ENCODE data around the gene CASQ1. TPM values are rescaled to one million over a fixed set of nuclear protein-coding genes. Genes with fewer than 3 reads are reported as not detected.

Gene CASQ1
- total RNA-seq, 1 experiment from 2014 or later = not detected

DNA sequence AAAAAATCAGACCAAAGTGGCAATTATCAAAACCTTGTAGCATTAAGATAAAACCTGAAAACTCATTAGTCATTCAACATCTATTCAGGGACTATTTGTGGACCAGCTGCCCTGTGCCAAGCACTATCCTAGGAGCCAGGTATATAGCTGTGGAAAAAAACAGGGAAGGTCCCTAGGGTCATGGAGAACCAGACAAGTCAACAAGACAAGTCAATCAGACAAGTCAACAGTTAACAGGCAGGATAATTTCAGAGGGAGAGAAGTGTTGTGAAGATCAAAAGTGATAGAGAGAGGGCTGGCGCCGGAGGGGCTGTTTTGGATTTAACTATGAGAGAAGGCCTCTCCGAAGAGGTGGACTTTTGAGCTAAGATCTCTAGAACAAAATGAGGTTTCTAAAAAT lies 42.3 kb upstream of the CASQ1 start:
- POLR2A ChIA-PET = interaction anchor here (0.8 kb wide), 1 partner anchor 106 kb away, joined by 3 read pairs; no protein-coding TSS in a partner anchor
- Mint-ChIP-seq H3K27ac (ENCODE audit: low read depth, unreplicated experiment) (no peak overlapping the region), H3K27me3 (ENCODE audit: insufficient read depth, unreplicated experiment) (no peaks in the 10 kb centered on the region), H3K36me3 (ENCODE audit: insufficient read depth, unreplicated experiment) (no peaks in the 10 kb centered on the region), H3K9me3 (ENCODE audit: unreplicated experiment) (no peaks in the 10 kb centered on the region), H3K4me1 (ENCODE audit: insufficient read depth, unreplicated experiment) (peaks cover 18% of the 10 kb centered on the region), H3K4me3 (ENCODE audit: unreplicated experiment) (no peak overlapping the region)
- CTCF ChIA-PET = interaction anchor here (0.5 to 3.6 kb wide), 14 partner anchors 12 to 939 kb away, joined by 3 to 15 read pairs (median 3); partner anchors contain the start of gene CASQ1
- TF ChIP-seq, protein P1, sequence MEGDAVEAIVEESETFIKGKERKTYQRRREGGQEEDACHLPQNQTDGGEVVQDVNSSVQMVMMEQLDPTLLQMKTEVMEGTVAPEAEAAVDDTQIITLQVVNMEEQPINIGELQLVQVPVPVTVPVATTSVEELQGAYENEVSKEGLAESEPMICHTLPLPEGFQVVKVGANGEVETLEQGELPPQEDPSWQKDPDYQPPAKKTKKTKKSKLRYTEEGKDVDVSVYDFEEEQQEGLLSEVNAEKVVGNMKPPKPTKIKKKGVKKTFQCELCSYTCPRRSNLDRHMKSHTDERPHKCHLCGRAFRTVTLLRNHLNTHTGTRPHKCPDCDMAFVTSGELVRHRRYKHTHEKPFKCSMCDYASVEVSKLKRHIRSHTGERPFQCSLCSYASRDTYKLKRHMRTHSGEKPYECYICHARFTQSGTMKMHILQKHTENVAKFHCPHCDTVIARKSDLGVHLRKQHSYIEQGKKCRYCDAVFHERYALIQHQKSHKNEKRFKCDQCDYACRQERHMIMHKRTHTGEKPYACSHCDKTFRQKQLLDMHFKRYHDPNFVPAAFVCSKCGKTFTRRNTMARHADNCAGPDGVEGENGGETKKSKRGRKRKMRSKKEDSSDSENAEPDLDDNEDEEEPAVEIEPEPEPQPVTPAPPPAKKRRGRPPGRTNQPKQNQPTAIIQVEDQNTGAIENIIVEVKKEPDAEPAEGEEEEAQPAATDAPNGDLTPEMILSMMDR (IDR thresholded peaks at IDR 0.05; ENCODE audit: unreplicated experiment) = no peak
- intact Hi-C loops (cut with micrococcal nuclease) = loop anchor here (2.0 kb wide), 1 partner anchor 23 kb away; no protein-coding TSS in a partner anchor
- DNase-seq (ENCODE audit: unreplicated experiment) = no peak
- no TSS peak for BruUV-seq (replicated peaks)

DNA sequence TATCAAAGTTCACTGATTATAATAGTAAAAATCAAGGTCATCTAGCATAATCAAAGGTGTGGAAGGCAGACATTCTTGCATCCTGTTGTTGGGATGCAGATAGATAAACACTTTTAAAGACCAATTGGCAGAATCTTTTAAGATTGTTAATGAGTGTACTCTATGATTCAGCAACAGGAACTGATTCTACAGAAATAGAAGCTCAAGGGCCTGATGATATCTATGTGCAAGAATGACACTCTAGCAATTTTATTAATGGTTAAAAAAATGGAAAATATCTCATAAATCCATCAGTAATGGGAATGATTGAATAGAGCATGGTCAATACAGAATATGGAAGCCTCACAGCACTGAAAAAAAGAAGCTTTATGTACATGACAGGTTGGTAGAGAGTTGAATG lies 41.1 kb upstream of the CASQ1 start:
- CTCF ChIA-PET = interaction anchor here (0.5 to 3.6 kb wide), 7 partner anchors 24 to 103 kb away, joined by 3 to 15 read pairs (median 5); partner anchors contain the start of gene CASQ1
- Mint-ChIP-seq H3K4me3 (ENCODE audit: unreplicated experiment) (no peak overlapping the region), H3K36me3 (ENCODE audit: insufficient read depth, unreplicated experiment) (no peaks in the 10 kb centered on the region), H3K4me1 (ENCODE audit: insufficient read depth, unreplicated experiment) (peaks cover 18% of the 10 kb centered on the region), H3K27me3 (ENCODE audit: insufficient read depth, unreplicated experiment) (no peaks in the 10 kb centered on the region), H3K9me3 (ENCODE audit: unreplicated experiment) (no peaks in the 10 kb centered on the region), H3K27ac (ENCODE audit: low read depth, unreplicated experiment) (peak overlapping the region; percentile 71)
- DNase-seq (ENCODE audit: unreplicated experiment) = no peak
- intact Hi-C loops (cut with micrococcal nuclease) = loop anchor here (2.0 kb wide), 1 partner anchor 24 kb away; no protein-coding TSS in a partner anchor
- POLR2A ChIA-PET = interaction anchor here (0.6 to 0.8 kb wide), 4 partner anchors 19 to 332 kb away, joined by 3 read pairs; partner anchors contain the start of gene DCAF8
- TF ChIP-seq, protein P1 (IDR thresholded peaks at IDR 0.05; ENCODE audit: unreplicated experiment) = no peak
- BruUV-seq (replicated peaks) = TSS peak; percentile 34

DNA sequence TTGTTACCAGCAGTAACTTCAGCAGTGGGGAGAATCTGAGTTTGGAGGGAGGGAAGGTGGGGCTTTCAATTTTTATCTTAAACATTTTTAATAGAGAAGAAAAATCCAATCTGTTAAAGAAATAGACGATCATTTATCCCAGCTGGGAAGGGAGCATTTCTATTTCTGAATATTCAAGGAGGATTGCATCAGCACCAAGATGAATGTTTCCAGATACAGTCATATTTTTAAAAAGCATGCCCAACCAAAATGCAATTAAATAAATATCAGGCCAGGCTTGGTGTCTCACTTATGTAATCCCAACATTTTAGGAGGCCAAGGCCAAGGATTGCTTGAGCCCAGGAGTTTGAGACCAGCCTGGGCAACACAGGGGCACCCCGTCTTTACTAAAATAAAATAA lies 40.7 kb upstream of the CASQ1 start:
- Mint-ChIP-seq H3K4me1 (ENCODE audit: insufficient read depth, unreplicated experiment) (peaks cover 18% of the 10 kb centered on the region), H3K27ac (ENCODE audit: low read depth, unreplicated experiment) (peak overlapping the region; percentile 71), H3K4me3 (ENCODE audit: unreplicated experiment) (no peak overlapping the region), H3K27me3 (ENCODE audit: insufficient read depth, unreplicated experiment) (no peaks in the 10 kb centered on the region), H3K9me3 (ENCODE audit: unreplicated experiment) (no peaks in the 10 kb centered on the region), H3K36me3 (ENCODE audit: insufficient read depth, unreplicated experiment) (no peaks in the 10 kb centered on the region)
- TF ChIP-seq, protein P1 (IDR thresholded peaks at IDR 0.05; ENCODE audit: unreplicated experiment) = no peak
- peak; percentile 20 for DNase-seq (ENCODE audit: unreplicated experiment)
- CTCF ChIA-PET = interaction anchor here (0.7 to 3.6 kb wide), 7 partner anchors 21 to 144 kb away, joined by 3 to 15 read pairs (median 5); partner anchors contain the start of gene CASQ1
- POLR2A ChIA-PET = interaction anchor here (0.8 kb wide), 3 partner anchors 20 to 113 kb away, joined by 3 read pairs; partner anchors contain the start of gene DCAF8
- BruUV-seq (replicated peaks) = no TSS peak
- intact Hi-C loops (cut with micrococcal nuclease) = loop anchor here (2.0 kb wide), 1 partner anchor 25 kb away; no protein-coding TSS in a partner anchor

DNA sequence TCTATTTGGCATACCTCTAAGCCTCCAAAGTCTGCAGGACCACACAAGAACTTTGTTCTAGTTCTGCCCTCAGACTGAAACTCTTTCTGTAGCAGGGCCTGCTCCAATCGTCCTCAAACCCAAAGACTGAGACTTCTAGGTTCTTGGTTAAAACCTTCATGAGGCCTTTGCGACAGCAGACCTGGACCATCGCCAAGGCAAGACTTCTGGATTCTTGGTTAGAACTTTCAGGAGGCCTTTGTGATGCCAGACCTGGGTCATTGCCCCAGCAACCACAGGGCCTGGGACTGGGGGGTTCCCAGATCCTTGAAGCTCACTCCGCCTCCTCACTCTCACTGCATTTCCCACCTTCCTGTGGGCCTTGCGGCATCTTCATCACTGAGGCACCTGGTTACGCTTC lies 39.1 kb upstream of the CASQ1 start, which contains the start of gene ATP1A4:
Gene ATP1A4, plus strand, starts transcription at position 301 of the 400 bp plus-strand sequence. CDS start 438 bp downstream, outside the sequence.
- Mint-ChIP-seq H3K27ac (ENCODE audit: low read depth, unreplicated experiment) (no peak within 1 kb of the TSS), H3K36me3 (ENCODE audit: insufficient read depth, unreplicated experiment) (no peaks in the 10 kb centered on the region), H3K27me3 (ENCODE audit: insufficient read depth, unreplicated experiment) (no peaks in the 10 kb centered on the region), H3K4me1 (ENCODE audit: insufficient read depth, unreplicated experiment) (peaks cover 18% of the 10 kb centered on the region), H3K9me3 (ENCODE audit: unreplicated experiment) (no peaks in the 10 kb centered on the region), H3K4me3 (ENCODE audit: unreplicated experiment) (no peak within 1 kb of the TSS)
- POLR2A ChIA-PET = interaction anchor here (1.6 kb wide), 1 partner anchor 11 kb away, joined by 3 read pairs; no protein-coding TSS in a partner anchor
- no peak for DNase-seq (ENCODE audit: unreplicated experiment)
- intact Hi-C loops (cut with micrococcal nuclease) = no loop called here
- BruUV-seq (replicated peaks) = no TSS peak
- TF ChIP-seq, protein P1 (IDR thresholded peaks at IDR 0.05; ENCODE audit: unreplicated experiment) = no peak
- CTCF ChIA-PET = interaction anchor here (1.0 to 2.1 kb wide), 2 partner anchors 21 to 42 kb away, joined by 3 to 8 read pairs; no protein-coding TSS in a partner anchor

All from MCF 10A (cell line).